Fibroblast of upper back skin (primary cell): ENCODE measurements around the gene GPD1L.
A peak's percentile ranks its signal among the peaks of the same experiment; 100 is the strongest.
"Not testable (repeated sequence)": the region's sequence is repeated elsewhere in the genome, so short reads cannot be mapped to it uniquely, and the experiment has no call there.

ENCODE experiments used
- DNase-seq: peaks from one replicate; pipeline ENCODE4 v3.0.0-alpha.2; 2013

The GPD1L gene

GRCh38 chr3:32106132-32106928, at the start of gene GPD1L:
GPD1L (plus strand) TSS chr3:32106620; CDS start chr3:32106712, 92 bp downstream.
- peak; percentile 93 for DNase-seq

GRCh38 chr3:32058465-32058864, 48.0 kb upstream of the GPD1L start:
- not testable (repeated sequence) for DNase-seq

- DNase-seq, result peak; percentile 41
These were observed 43.4 kb upstream of the GPD1L start for GRCh38 chr3:32062950-32063582.

GRCh38 chr3:32066686-32067085, 39.7 kb upstream of the GPD1L start:
- no peak for DNase-seq

- DNase-seq, result not testable (repeated sequence)
These were observed 32.2 kb upstream of the GPD1L start for GRCh38 chr3:32074194-32074593.

GRCh38 chr3:32076566-32076965, 29.9 kb upstream of the GPD1L start:
- peak; percentile 51 for DNase-seq

GRCh38 chr3:32077260-32078084, 28.9 kb upstream of the GPD1L start:
- no peak for DNase-seq

- DNase-seq, result no peak
These were observed 28.3 kb upstream of the GPD1L start for GRCh38 chr3:32078085-32078634.

GRCh38 chr3:32078864-32079263, 27.6 kb upstream of the GPD1L start:
- no peak for DNase-seq

- DNase-seq, result no peak
These were observed 23.7 kb upstream of the GPD1L start for GRCh38 chr3:32082721-32083120.

GRCh38 chr3:32083702-32084270, 22.6 kb upstream of the GPD1L start:
- DNase-seq, result no peak

GRCh38 chr3:32084870-32085269, 21.6 kb upstream of the GPD1L start:
- DNase-seq, result no peak

- no peak for DNase-seq
These were observed 20.0 kb upstream of the GPD1L start for GRCh38 chr3:32086464-32086863.

GRCh38 chr3:32089476-32089875, 16.9 kb upstream of the GPD1L start:
- DNase-seq, result no peak

- no peak for DNase-seq
These were observed 13.2 kb upstream of the GPD1L start for GRCh38 chr3:32093204-32093603.

- DNase-seq, result no peak
These were observed 11.0 kb upstream of the GPD1L start for GRCh38 chr3:32095431-32095830.

GRCh38 chr3:32097768-32098167, 8.7 kb upstream of the GPD1L start:
- no peak for DNase-seq

GRCh38 chr3:32098528-32098927, 7.9 kb upstream of the GPD1L start:
- DNase-seq, result no peak

- no peak for DNase-seq
These were observed 6.0 kb upstream of the GPD1L start for GRCh38 chr3:32100465-32100864.

- no peak for DNase-seq
These were observed 4.1 kb upstream of the GPD1L start for GRCh38 chr3:32102289-32102688.

GRCh38 chr3:32104492-32104891, 1.9 kb upstream of the GPD1L start:
- DNase-seq, result no peak

GRCh38 chr3:32105291-32106131, 909 bp upstream of the GPD1L start:
- peak; percentile 50 for DNase-seq
